Esophagus muscularis mucosa (tissue), 4 donors: ENCODE results near the gene SDCBP2.

Source experiments
- EP300 ChIP-seq: sonication (generic); formaldehyde crosslinking; IDR thresholded peaks from one replicate; pipeline ENCODE4 v1.6.1; 2017; ENCODE audit warnings: antibody characterized with exemption
- POLR2A ChIP-seq: fragments of 450-650 bp; IDR thresholded peaks from one replicate; pipeline ENCODE4 v1.6.1; 2017; ENCODE audit warnings: antibody characterized with exemption, moderate library complexity, mild to moderate bottlenecking, low read depth
- POLR2AphosphoS5 ChIP-seq, 2 donors: sonication (generic); formaldehyde crosslinking; IDR thresholded peaks; one replicate each; pipeline ENCODE4 v1.6.1; 2017; ENCODE audit warnings: antibody characterized with exemption in 2 of 2
- TF ChIP-seq, protein P1 (sequence below), 3 experiments: fragments of 200-600 bp in 2 of 3; fragments of 450-650 bp in 1 of 3; sonication (generic) in 2 of 3; IDR thresholded peaks; one replicate each; pipeline ENCODE4 v1.5.1; 2017 to 2019; ENCODE audit warnings: antibody characterized with exemption in 3 of 3, mild to moderate bottlenecking in 2 of 3, moderate library complexity in 1 of 3

DNA sequence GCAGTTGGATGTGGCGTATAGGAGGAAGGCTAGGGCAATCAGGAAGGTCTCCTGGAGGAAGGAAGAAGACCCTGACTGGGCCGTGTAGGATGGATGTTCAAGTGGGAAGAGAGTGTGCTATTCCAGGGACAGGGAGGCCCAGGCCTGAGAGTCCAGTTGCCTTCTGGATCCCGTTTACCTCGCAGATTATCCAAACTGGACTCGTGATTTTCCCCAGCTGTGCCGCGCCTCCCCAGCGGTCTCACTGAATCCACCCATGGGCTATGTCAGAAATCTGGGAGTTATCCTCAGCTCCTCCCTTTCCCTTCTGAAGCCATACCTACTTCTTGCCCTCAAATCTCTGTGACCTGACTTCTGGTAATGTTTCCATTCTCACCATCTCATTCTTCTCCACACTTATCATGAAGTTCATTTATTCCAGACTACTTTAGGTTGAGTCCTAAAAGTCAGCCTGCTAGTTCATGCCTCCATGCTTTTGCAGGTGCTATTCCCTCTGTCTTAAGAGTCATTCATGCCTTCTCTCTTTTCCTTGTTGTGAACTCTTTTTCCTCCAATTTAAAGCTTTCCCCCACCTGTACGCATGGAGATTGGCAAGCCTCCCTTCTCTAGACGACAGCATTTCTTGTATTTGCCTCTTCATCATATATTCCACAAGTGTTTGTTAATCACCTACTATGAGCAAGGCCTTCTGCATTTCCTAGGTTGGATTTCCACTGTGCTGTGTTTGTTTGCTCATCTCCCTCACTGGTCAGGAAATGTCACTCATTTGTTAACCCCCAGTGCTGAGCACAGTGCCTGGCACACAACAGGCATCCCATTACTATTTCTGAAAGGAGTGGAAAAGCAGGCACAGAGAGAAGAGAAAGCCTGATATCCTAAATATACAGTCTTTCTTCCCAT lies 2.7 kb downstream of the SDCBP2 start:
- TF ChIP-seq POLR2A: no peak
- TF ChIP-seq, protein P1, sequence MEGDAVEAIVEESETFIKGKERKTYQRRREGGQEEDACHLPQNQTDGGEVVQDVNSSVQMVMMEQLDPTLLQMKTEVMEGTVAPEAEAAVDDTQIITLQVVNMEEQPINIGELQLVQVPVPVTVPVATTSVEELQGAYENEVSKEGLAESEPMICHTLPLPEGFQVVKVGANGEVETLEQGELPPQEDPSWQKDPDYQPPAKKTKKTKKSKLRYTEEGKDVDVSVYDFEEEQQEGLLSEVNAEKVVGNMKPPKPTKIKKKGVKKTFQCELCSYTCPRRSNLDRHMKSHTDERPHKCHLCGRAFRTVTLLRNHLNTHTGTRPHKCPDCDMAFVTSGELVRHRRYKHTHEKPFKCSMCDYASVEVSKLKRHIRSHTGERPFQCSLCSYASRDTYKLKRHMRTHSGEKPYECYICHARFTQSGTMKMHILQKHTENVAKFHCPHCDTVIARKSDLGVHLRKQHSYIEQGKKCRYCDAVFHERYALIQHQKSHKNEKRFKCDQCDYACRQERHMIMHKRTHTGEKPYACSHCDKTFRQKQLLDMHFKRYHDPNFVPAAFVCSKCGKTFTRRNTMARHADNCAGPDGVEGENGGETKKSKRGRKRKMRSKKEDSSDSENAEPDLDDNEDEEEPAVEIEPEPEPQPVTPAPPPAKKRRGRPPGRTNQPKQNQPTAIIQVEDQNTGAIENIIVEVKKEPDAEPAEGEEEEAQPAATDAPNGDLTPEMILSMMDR (IDR thresholded peaks at IDR 0.05): no peak
- no peak for TF ChIP-seq POLR2AphosphoS5 (IDR thresholded peaks at IDR 0.05)
- TF ChIP-seq EP300: no peak
